Body of pancreas (tissue), 4 donors: ENCODE measurements around the gene HERC4.

Experiments
- POLR2A ChIP-seq, 3 donors: fragments of 450-650 bp; IDR thresholded peaks; one replicate each; pipeline ENCODE4 v1.6.1; 2016; ENCODE audit warnings: antibody characterized with exemption in 3 of 3, mild to moderate bottlenecking in 2 of 3
- TF ChIP-seq, protein P1 (sequence below), 7 experiments: fragments of 450-650 bp in 4 of 7; fragments of 200-600 bp in 3 of 7; sonication (generic) in 3 of 7; IDR thresholded peaks; one replicate each; pipeline ENCODE4 v1.5.1; 2016 to 2019; ENCODE audit warnings: antibody characterized with exemption in 7 of 7

DNA sequence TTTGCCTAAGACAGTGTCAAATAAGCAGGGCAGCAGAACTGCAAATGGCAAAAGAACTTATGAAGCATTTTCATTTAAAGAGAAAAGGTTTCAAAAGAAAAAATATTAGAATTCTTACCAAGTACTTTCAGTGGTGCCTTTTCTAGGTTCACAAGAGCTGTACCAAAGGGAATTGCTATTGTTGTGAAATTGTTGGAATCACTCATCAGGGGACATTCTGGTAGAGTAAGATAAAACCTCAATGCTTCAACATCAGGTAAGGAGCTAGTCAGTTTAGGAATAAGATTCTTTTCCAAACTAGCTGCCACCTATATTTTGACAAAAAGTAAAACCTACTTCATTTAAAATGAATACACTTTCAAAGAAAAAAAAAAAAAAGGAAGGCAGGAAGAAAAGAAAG lies 85.0 kb downstream of the HERC4 start:
- TF ChIP-seq, protein P1, sequence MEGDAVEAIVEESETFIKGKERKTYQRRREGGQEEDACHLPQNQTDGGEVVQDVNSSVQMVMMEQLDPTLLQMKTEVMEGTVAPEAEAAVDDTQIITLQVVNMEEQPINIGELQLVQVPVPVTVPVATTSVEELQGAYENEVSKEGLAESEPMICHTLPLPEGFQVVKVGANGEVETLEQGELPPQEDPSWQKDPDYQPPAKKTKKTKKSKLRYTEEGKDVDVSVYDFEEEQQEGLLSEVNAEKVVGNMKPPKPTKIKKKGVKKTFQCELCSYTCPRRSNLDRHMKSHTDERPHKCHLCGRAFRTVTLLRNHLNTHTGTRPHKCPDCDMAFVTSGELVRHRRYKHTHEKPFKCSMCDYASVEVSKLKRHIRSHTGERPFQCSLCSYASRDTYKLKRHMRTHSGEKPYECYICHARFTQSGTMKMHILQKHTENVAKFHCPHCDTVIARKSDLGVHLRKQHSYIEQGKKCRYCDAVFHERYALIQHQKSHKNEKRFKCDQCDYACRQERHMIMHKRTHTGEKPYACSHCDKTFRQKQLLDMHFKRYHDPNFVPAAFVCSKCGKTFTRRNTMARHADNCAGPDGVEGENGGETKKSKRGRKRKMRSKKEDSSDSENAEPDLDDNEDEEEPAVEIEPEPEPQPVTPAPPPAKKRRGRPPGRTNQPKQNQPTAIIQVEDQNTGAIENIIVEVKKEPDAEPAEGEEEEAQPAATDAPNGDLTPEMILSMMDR (IDR thresholded peaks at IDR 0.05), result no peak
- no peak for TF ChIP-seq POLR2A (IDR thresholded peaks at IDR 0.05)
